GM12878 (cell line): ENCODE data around the gene SMOC2. TPM values are rescaled to one million over a fixed set of nuclear protein-coding genes. Genes with fewer than 3 reads are reported as not detected.

Source experiments
- ATAC-seq: fragments of 200-7000 bp; cut with Tn5 transposase; 3 replicates; pipeline ENCODE4 v1.9.1; 2020; ENCODE audit warnings: mild to moderate bottlenecking, moderate library complexity
- BruUV-seq: library from RNA; stranded (reverse); fragments of 400-500 nt; replicated peaks from 2 replicates; lab custom pipeline; 2021; lab: Mats Ljungman, UMichigan
- CTCF ChIA-PET: fragments of 300-600 bp; sonication (Branson Sonifier 250); formaldehyde crosslinking; extraction: SDS; loops from one replicate; lab custom pipeline; 2021; ENCODE audit warnings: inconsistent platforms; lab: Yijun Ruan, JAX
- POLR2A ChIA-PET: fragments of 350-600 bp; formaldehyde crosslinking; extraction: SDS; loops from one replicate; lab custom pipeline; 2021; ENCODE audit warnings: inconsistent platforms; lab: Charles Lee
- RAD21 ChIA-PET: fragments of 300-600 bp; sonication (Branson Sonifier 250); formaldehyde crosslinking; loops from one replicate; lab custom pipeline; 2023; ENCODE audit warnings: antibody characterized with exemption; ENCODE audit not compliant: unreplicated experiment; lab: Charles Lee
- SMC1A ChIA-PET: fragments of 300-600 bp; sonication (Branson Sonifier 250); formaldehyde crosslinking; loops from one replicate; lab custom pipeline; 2023; ENCODE audit not compliant: unreplicated experiment, uncharacterized antibody; lab: Charles Lee
- DNase-seq: peaks from one replicate; pipeline ENCODE4 v3.0.0-alpha.2; 2011; ENCODE audit warnings: low read depth, low spot score
- FAIRE-seq: peaks from 3 replicates; lab custom pipeline; 2011; peaks lifted over from hg19 to GRCh38; lab: Jason Lieb, UNC
- H2AFZ ChIP-seq: 2 replicates; pipeline ENCODE4 v1.6.0; 2011; ENCODE audit warnings: low read depth, low read length, control low read depth; ENCODE audit not compliant: control insufficient read depth
- H3K27ac ChIP-seq: 2 replicates; pipeline ENCODE4 v1.5.1; 2011; ENCODE audit warnings: control low read depth; ENCODE audit not compliant: control insufficient read depth, insufficient read depth
- H3K27me3 ChIP-seq, 2 experiments: replicated peaks in 1 of 2; 2 replicates each; pipeline versions ENCODE4 v1.6.0 to v1.6.1; 2011; ENCODE audit warnings: low read length in 1 of 2; ENCODE audit not compliant: control insufficient read depth in 2 of 2, insufficient read depth in 2 of 2
- H3K36me3 ChIP-seq, 2 experiments: 2 replicates each; pipeline ENCODE4 v1.5.1; 2011; ENCODE audit warnings: low read length in 1 of 2; ENCODE audit not compliant: control insufficient read depth in 2 of 2, insufficient read depth in 2 of 2
- H3K4me1 ChIP-seq: 2 replicates; pipeline ENCODE4 v1.6.1; 2011; ENCODE audit warnings: mild to moderate bottlenecking, low read length, moderate library complexity, mixed read lengths; ENCODE audit not compliant: control insufficient read depth, insufficient read depth
- H3K4me2 ChIP-seq: 2 replicates; pipeline ENCODE4 v1.6.0; 2011; ENCODE audit warnings: control low read depth; ENCODE audit not compliant: control insufficient read depth, insufficient read depth
- H3K4me3 ChIP-seq: fragments of 200-600 bp; sonication (generic); 2 replicates; pipeline ENCODE4 v1.5.1; 2016
- H3K79me2 ChIP-seq: 2 replicates; pipeline ENCODE4 v1.6.0; 2011; ENCODE audit warnings: low read length; ENCODE audit not compliant: control insufficient read depth, insufficient read depth
- H3K9ac ChIP-seq: 2 replicates; pipeline ENCODE4 v1.8.0; 2011; ENCODE audit warnings: low read length, control low read depth, mixed read lengths; ENCODE audit not compliant: control insufficient read depth, insufficient read depth
- H3K9me3 ChIP-seq: replicated peaks from 3 replicates; pipeline ENCODE4 v1.5.1; 2011; ENCODE audit warnings: mild to moderate bottlenecking, low read length; ENCODE audit not compliant: control insufficient read depth, insufficient read depth
- H4K20me1 ChIP-seq: 2 replicates; pipeline ENCODE4 v1.6.0; 2011; ENCODE audit not compliant: control insufficient read depth, insufficient read depth
- ATF7 ChIP-seq: fragments of 450-650 bp; IDR thresholded peaks from 2 replicates; pipeline ENCODE4 v1.6.1; 2016; ENCODE audit warnings: low read depth, mild to moderate bottlenecking
- FOXM1 ChIP-seq: IDR thresholded peaks from 2 replicates; pipeline ENCODE4 v1.6.1; 2012; ENCODE audit warnings: low read depth, mild to moderate bottlenecking, inconsistent platforms, low read length, moderate library complexity
- GABPA ChIP-seq: IDR thresholded peaks from 2 replicates; pipeline ENCODE4 v1.6.1; 2014; ENCODE audit warnings: antibody characterized with exemption, low read depth, mild to moderate bottlenecking, inconsistent platforms
- HDAC6 ChIP-seq: fragments of 200-600 bp; sonication (generic); IDR thresholded peaks from one replicate; pipeline ENCODE4 v1.8.0; 2017; ENCODE audit warnings: antibody characterized with exemption; ENCODE audit not compliant: unreplicated experiment
- IKZF2 ChIP-seq, 2 experiments: fragments of 450-650 bp; IDR thresholded peaks; 2 replicates each; pipeline ENCODE4 v1.6.1; 2017; ENCODE audit warnings: mild to moderate bottlenecking in 2 of 2, moderate library complexity in 2 of 2
- JUND ChIP-seq: IDR thresholded peaks from 2 replicates; pipeline ENCODE4 v1.6.1; 2012; ENCODE audit warnings: low read depth, mild to moderate bottlenecking, low read length, improper control_type of control experiment, moderate library complexity
- MEF2A ChIP-seq: IDR thresholded peaks from 2 replicates; pipeline ENCODE4 v1.6.1; 2011; ENCODE audit warnings: low read depth, mild to moderate bottlenecking, low read length, moderate library complexity; ENCODE audit not compliant: insufficient read depth
- MTA2 ChIP-seq: fragments of 450-650 bp; IDR thresholded peaks from 2 replicates; pipeline ENCODE4 v1.6.1; 2016; ENCODE audit warnings: low read depth, mild to moderate bottlenecking, moderate library complexity
- NFYB ChIP-seq: IDR thresholded peaks from 2 replicates; pipeline ENCODE4 v1.6.1; 2011; ENCODE audit warnings: low read depth, mild to moderate bottlenecking, low read length, improper control_type of control experiment, moderate library complexity; ENCODE audit not compliant: insufficient read depth
- NR2F1 ChIP-seq: fragments of 450-650 bp; conservative IDR thresholded peaks from 2 replicates; pipeline ENCODE4 v1.6.1; 2017; ENCODE audit warnings: mild to moderate bottlenecking
- SIX5 ChIP-seq: IDR thresholded peaks from 2 replicates; pipeline ENCODE4 v1.6.1; 2011; ENCODE audit warnings: mild to moderate bottlenecking, low read depth, low read length, moderate library complexity; ENCODE audit not compliant: severe bottlenecking
- STAT3 ChIP-seq: IDR thresholded peaks from 2 replicates; pipeline ENCODE4 v1.6.1; 2011; ENCODE audit warnings: low read depth, low read length, improper control_type of control experiment
- SUZ12 ChIP-seq: fragments of 200-600 bp; sonication (generic); IDR thresholded peaks from one replicate; pipeline ENCODE4 v1.6.1; 2018; ENCODE audit warnings: antibody characterized with exemption, mild to moderate bottlenecking; ENCODE audit not compliant: unreplicated experiment
- ZNF24 ChIP-seq: fragments of 450-650 bp; IDR thresholded peaks from 2 replicates; pipeline ENCODE4 v1.6.1; 2017; ENCODE audit warnings: antibody characterized with exemption, mild to moderate bottlenecking
- WGBS: methylation state at CpG from one replicate; pipeline ENCODE4 v1.1.6; 2016; ENCODE audit warnings: low lambda C conversion rate; ENCODE audit not compliant: insufficient replicate concordance, insufficient coverage; ENCODE audit errors: missing lambda C conversion rate; 5-methylcytosine and 5-hydroxymethylcytosine counted together
- in situ Hi-C: fragments of 300-500 bp; cut with MboI; formaldehyde crosslinking; loops from 9 replicates; pipeline ENCODE4 v1.14.3; 2018; ENCODE audit warnings: mixed read lengths
- intact Hi-C: fragments of 100-400 bp; cut with micrococcal nuclease; formaldehyde crosslinking; loops from one replicate; pipeline ENCODE4 v1.14.2; 2022; ENCODE audit not compliant: unreplicated experiment
- polyA plus RNA-seq, 11 experiments: library from polyadenylated mRNA; depleted of rRNA in 4 of 11; unstranded in 6 of 11; stranded (reverse) in 5 of 11; fragments of >200 nt; fragmentation: Nextera tagmentation in 4 of 11; fragmentation: Illumina TruSeq in 1 of 11; extraction: Ambion mirVana in 4 of 11; extraction: Trizol in 1 of 11; gene quantifications; 1 replicate in 1 of 11; 2 replicates in 10 of 11; pipeline versions ENCODE4 v1.2.1 to v1.2.3, GENCODE V29; 2011 to 2016; ENCODE audit warnings: inconsistent platforms in 2 of 11, missing spikeins in 2 of 11, low read depth in 1 of 11
- total RNA-seq, 4 experiments: library from RNA; depleted of rRNA in 3 of 4; stranded (reverse); fragments of >200 nt in 3 of 4; fragmentation: Illumina TruSeq in 1 of 4; extraction: Trizol in 1 of 4; gene quantifications; 2 replicates each; pipeline versions ENCODE4 v1.2.1 to v1.2.3, GENCODE V29; 2013 to 2021
- TF ChIP-seq, protein P1 (sequence below): fragments of 450-650 bp; IDR thresholded peaks from 2 replicates; pipeline ENCODE4 v1.6.1; 2017; ENCODE audit warnings: mild to moderate bottlenecking, low read depth, inconsistent platforms; ENCODE audit not compliant: poor library complexity, severe bottlenecking
- TF ChIP-seq, protein P2 (sequence below): fragments of 450-650 bp; IDR thresholded peaks from 2 replicates; pipeline ENCODE4 v1.6.1; 2016; ENCODE audit warnings: mild to moderate bottlenecking
- TF ChIP-seq, protein P3 (sequence below): fragments of 450-650 bp; IDR thresholded peaks from 2 replicates; pipeline ENCODE4 v1.6.1; 2017; ENCODE audit warnings: mild to moderate bottlenecking
- TF ChIP-seq, protein P4 (sequence below): fragments of 450-650 bp; formaldehyde crosslinking; IDR thresholded peaks from 2 replicates; pipeline ENCODE4 v1.5.0; 2022; ENCODE audit warnings: mild to moderate bottlenecking, missing genetic modification characterization

SMOC2 gene
- total and polyA plus RNA-seq, 10 of the 15 experiments (the other 5 are each of a cell fraction or from before 2014, with no cell fraction given) = 0.10 to 0.12 TPM; not detected in 8

DNA sequence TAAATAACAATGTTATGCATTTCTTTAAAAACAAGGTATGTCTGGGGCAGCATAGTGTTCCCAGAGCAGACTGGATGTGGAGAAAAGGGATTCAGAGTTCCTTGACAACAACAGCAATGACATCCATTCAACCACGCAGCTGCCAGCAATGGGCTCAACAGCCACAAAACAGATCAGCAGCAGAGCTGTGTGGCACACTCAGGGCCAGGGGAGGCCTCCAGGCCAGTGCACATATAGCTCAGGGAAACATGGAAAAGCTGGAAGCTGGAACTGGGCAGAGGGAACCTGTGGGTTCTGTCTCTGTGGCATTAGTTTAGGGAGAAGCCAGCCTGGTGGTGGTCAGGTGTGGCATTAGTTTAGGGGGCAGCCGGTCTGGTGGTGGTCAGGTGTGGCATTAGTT lies 148.3 kb downstream of the SMOC2 start:
- intact Hi-C loops (no loop called here), in situ Hi-C loops (no loop called here)
- H3K9me3 ChIP-seq = no peaks in the 10 kb centered on the region
- no peaks in the 10 kb centered on the region for H3K79me2 ChIP-seq
- ChIA-PET SMC1A (no interaction called here), CTCF (no interaction called here), POLR2A (no interaction called here), RAD21 (no interaction called here)
- no peak overlapping the region for H3K4me2 ChIP-seq
- no peaks in the 10 kb centered on the region for H3K4me1 ChIP-seq
- no peak overlapping the region for H3K9ac ChIP-seq
- DNase-seq (no peak), FAIRE-seq (no peak), ATAC-seq (no peak)
- WGBS = 36% methylated on average over 2 of the region's 2 CpGs
- H2AFZ ChIP-seq = no peak overlapping the region
- H3K27ac ChIP-seq = no peak overlapping the region
- no TSS peak for BruUV-seq
- no peak overlapping the region for H3K4me3 ChIP-seq
- no peaks in the 10 kb centered on the region for H3K27me3 ChIP-seq
- H4K20me1 ChIP-seq = no peaks in the 10 kb centered on the region
- no peaks in the 10 kb centered on the region for H3K36me3 ChIP-seq
- TF ChIP-seq SUZ12 = no peak
- no peak for TF ChIP-seq NR2F1
- TF ChIP-seq, protein P1, sequence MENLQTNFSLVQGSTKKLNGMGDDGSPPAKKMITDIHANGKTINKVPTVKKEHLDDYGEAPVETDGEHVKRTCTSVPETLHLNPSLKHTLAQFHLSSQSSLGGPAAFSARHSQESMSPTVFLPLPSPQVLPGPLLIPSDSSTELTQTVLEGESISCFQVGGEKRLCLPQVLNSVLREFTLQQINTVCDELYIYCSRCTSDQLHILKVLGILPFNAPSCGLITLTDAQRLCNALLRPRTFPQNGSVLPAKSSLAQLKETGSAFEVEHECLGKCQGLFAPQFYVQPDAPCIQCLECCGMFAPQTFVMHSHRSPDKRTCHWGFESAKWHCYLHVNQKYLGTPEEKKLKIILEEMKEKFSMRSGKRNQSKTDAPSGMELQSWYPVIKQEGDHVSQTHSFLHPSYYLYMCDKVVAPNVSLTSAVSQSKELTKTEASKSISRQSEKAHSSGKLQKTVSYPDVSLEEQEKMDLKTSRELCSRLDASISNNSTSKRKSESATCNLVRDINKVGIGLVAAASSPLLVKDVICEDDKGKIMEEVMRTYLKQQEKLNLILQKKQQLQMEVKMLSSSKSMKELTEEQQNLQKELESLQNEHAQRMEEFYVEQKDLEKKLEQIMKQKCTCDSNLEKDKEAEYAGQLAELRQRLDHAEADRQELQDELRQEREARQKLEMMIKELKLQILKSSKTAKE = no peak
- no peak for TF ChIP-seq MTA2
- no peak for TF ChIP-seq HDAC6
- TF ChIP-seq, protein P2, sequence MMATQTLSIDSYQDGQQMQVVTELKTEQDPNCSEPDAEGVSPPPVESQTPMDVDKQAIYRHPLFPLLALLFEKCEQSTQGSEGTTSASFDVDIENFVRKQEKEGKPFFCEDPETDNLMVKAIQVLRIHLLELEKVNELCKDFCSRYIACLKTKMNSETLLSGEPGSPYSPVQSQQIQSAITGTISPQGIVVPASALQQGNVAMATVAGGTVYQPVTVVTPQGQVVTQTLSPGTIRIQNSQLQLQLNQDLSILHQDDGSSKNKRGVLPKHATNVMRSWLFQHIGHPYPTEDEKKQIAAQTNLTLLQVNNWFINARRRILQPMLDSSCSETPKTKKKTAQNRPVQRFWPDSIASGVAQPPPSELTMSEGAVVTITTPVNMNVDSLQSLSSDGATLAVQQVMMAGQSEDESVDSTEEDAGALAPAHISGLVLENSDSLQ = no peak
- no peak for TF ChIP-seq IKZF2 (IDR thresholded peaks at IDR 0.05)
- TF ChIP-seq NFYB = no peak
- TF ChIP-seq STAT3 = no peak
- TF ChIP-seq JUND = no peak
- TF ChIP-seq, protein P3, sequence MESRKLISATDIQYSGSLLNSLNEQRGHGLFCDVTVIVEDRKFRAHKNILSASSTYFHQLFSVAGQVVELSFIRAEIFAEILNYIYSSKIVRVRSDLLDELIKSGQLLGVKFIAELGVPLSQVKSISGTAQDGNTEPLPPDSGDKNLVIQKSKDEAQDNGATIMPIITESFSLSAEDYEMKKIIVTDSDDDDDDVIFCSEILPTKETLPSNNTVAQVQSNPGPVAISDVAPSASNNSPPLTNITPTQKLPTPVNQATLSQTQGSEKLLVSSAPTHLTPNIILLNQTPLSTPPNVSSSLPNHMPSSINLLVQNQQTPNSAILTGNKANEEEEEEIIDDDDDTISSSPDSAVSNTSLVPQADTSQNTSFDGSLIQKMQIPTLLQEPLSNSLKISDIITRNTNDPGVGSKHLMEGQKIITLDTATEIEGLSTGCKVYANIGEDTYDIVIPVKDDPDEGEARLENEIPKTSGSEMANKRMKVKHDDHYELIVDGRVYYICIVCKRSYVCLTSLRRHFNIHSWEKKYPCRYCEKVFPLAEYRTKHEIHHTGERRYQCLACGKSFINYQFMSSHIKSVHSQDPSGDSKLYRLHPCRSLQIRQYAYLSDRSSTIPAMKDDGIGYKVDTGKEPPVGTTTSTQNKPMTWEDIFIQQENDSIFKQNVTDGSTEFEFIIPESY = no peak
- TF ChIP-seq ATF7 = no peak
- TF ChIP-seq FOXM1 = no peak
- no peak for TF ChIP-seq SIX5
- no peak for TF ChIP-seq MEF2A
- TF ChIP-seq GABPA = no peak
- TF ChIP-seq ZNF24 = no peak
- TF ChIP-seq, protein P4, sequence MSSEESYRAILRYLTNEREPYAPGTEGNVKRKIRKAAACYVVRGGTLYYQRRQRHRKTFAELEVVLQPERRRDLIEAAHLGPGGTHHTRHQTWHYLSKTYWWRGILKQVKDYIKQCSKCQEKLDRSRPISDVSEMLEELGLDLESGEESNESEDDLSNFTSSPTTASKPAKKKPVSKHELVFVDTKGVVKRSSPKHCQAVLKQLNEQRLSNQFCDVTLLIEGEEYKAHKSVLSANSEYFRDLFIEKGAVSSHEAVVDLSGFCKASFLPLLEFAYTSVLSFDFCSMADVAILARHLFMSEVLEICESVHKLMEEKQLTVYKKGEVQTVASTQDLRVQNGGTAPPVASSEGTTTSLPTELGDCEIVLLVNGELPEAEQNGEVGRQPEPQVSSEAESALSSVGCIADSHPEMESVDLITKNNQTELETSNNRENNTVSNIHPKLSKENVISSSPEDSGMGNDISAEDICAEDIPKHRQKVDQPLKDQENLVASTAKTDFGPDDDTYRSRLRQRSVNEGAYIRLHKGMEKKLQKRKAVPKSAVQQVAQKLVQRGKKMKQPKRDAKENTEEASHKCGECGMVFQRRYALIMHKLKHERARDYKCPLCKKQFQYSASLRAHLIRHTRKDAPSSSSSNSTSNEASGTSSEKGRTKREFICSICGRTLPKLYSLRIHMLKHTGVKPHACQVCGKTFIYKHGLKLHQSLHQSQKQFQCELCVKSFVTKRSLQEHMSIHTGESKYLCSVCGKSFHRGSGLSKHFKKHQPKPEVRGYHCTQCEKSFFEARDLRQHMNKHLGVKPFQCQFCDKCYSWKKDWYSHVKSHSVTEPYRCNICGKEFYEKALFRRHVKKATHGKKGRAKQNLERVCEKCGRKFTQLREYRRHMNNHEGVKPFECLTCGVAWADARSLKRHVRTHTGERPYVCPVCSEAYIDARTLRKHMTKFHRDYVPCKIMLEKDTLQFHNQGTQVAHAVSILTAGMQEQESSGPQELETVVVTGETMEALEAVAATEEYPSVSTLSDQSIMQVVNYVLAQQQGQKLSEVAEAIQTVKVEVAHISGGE (CRISPR knock-in tag) = no peak
